ENCODE measurements around the gene ZCCHC7.
"Not testable (repeated sequence)": the region's sequence is repeated elsewhere in the genome, so short reads cannot be mapped to it uniquely, and the experiment has no call there.

Gene ZCCHC7

GRCh38 chr9:37373621-37374020 lies 253.2 kb downstream of the ZCCHC7 start:
- no peak for DNase-seq (ENCODE audit: low spot score)

GRCh38 chr9:37374892-37375291 lies 254.5 kb downstream of the ZCCHC7 start:
- DNase-seq (ENCODE audit: low spot score): no peak

- no peak for DNase-seq (ENCODE audit: low spot score)
Measured at GRCh38 chr9:37377688-37378612, 257.6 kb downstream of the ZCCHC7 start.

- no peak for DNase-seq (ENCODE audit: low spot score)
Measured at GRCh38 chr9:37378613-37379004, 258.2 kb downstream of the ZCCHC7 start.

- no peak for DNase-seq (ENCODE audit: low spot score)
Measured at GRCh38 chr9:37379835-37380234, 259.5 kb downstream of the ZCCHC7 start.

- no peak for DNase-seq (ENCODE audit: low spot score)
Measured at GRCh38 chr9:37380570-37380969, 260.2 kb downstream of the ZCCHC7 start.

- no peak for DNase-seq (ENCODE audit: low spot score)
Measured at GRCh38 chr9:37381094-37381741, 260.8 kb downstream of the ZCCHC7 start.

GRCh38 chr9:37382161-37382981 lies 262.0 kb downstream of the ZCCHC7 start:
- no peak for DNase-seq (ENCODE audit: low spot score)

GRCh38 chr9:37382982-37383357 lies 262.6 kb downstream of the ZCCHC7 start:
- no peak for DNase-seq (ENCODE audit: low spot score)

- DNase-seq (ENCODE audit: low spot score): no peak
Measured at GRCh38 chr9:37383393-37383792, 263.0 kb downstream of the ZCCHC7 start.

GRCh38 chr9:37383876-37384746 lies 263.7 kb downstream of the ZCCHC7 start:
- no peak for DNase-seq (ENCODE audit: low spot score)

- DNase-seq (ENCODE audit: low spot score): no peak
Measured at GRCh38 chr9:37385286-37385685, 264.9 kb downstream of the ZCCHC7 start.

- DNase-seq (ENCODE audit: low spot score): no peak
Measured at GRCh38 chr9:37386988-37387387, 266.6 kb downstream of the ZCCHC7 start.

GRCh38 chr9:37390759-37391158 lies 270.4 kb downstream of the ZCCHC7 start:
- DNase-seq (ENCODE audit: low spot score): no peak

GRCh38 chr9:37392272-37392671 lies 271.9 kb downstream of the ZCCHC7 start:
- DNase-seq (ENCODE audit: low spot score): no peak

- DNase-seq (ENCODE audit: low spot score): no peak
Measured at GRCh38 chr9:37395229-37395628, 274.9 kb downstream of the ZCCHC7 start.

- no peak for DNase-seq (ENCODE audit: low spot score)
Measured at GRCh38 chr9:37395663-37396062, 275.3 kb downstream of the ZCCHC7 start.

GRCh38 chr9:37397948-37398347 lies 277.6 kb downstream of the ZCCHC7 start:
- not testable (repeated sequence) for DNase-seq (ENCODE audit: low spot score)

GRCh38 chr9:37398464-37399025 lies 278.2 kb downstream of the ZCCHC7 start:
- no peak for DNase-seq (ENCODE audit: low spot score)

GRCh38 chr9:37399336-37399735 lies 279.0 kb downstream of the ZCCHC7 start:
- no peak for DNase-seq (ENCODE audit: low spot score)

- DNase-seq (ENCODE audit: low spot score): no peak
Measured at GRCh38 chr9:37404590-37404989, 284.2 kb downstream of the ZCCHC7 start.
